Measurements from ENCODE around the gene CCDC34.

Gene CCDC34

GRCh38 chr11:27305751-27306150, 57.3 kb downstream of the CCDC34 start:
- Mint-ChIP-seq H3K27ac (no peak overlapping the region), H3K4me3 (no peak overlapping the region), H3K36me3 (ENCODE audit: low read depth) (no peaks in the 10 kb centered on the region), H3K27me3 (ENCODE audit: low read depth) (no peaks in the 10 kb centered on the region), H3K4me1 (ENCODE audit: low read depth) (no peaks in the 10 kb centered on the region), H3K9me3 (no peaks in the 10 kb centered on the region)

- Mint-ChIP-seq H3K27me3 (ENCODE audit: low read depth) (no peaks in the 10 kb centered on the region), H3K9me3 (no peaks in the 10 kb centered on the region), H3K27ac (no peak overlapping the region), H3K36me3 (ENCODE audit: low read depth) (no peaks in the 10 kb centered on the region), H3K4me3 (no peak overlapping the region), H3K4me1 (ENCODE audit: low read depth) (no peaks in the 10 kb centered on the region)
These were observed 58.5 kb downstream of the CCDC34 start for GRCh38 chr11:27304514-27304913.

GRCh38 chr11:27303903-27304302, 59.1 kb downstream of the CCDC34 start:
- Mint-ChIP-seq H3K27me3 (ENCODE audit: low read depth) (no peaks in the 10 kb centered on the region), H3K9me3 (no peaks in the 10 kb centered on the region), H3K36me3 (ENCODE audit: low read depth) (no peaks in the 10 kb centered on the region), H3K4me3 (no peak overlapping the region), H3K27ac (no peak overlapping the region), H3K4me1 (ENCODE audit: low read depth) (no peaks in the 10 kb centered on the region)

- Mint-ChIP-seq H3K36me3 (ENCODE audit: low read depth) (no peaks in the 10 kb centered on the region), H3K27me3 (ENCODE audit: low read depth) (peaks cover 3% of the 10 kb centered on the region), H3K27ac (no peak overlapping the region), H3K4me3 (no peak overlapping the region), H3K9me3 (no peaks in the 10 kb centered on the region), H3K4me1 (ENCODE audit: low read depth) (no peaks in the 10 kb centered on the region)
These were observed 62.0 kb downstream of the CCDC34 start for GRCh38 chr11:27300974-27301373.

- H3K4me3 Mint-ChIP-seq, result no peak overlapping the region
- no peaks in the 10 kb centered on the region for H3K4me1 Mint-ChIP-seq (ENCODE audit: low read depth)
- H3K27me3 Mint-ChIP-seq (ENCODE audit: low read depth), result peaks cover 3% of the 10 kb centered on the region
- H3K36me3 Mint-ChIP-seq (ENCODE audit: low read depth), result no peaks in the 10 kb centered on the region
- no peak overlapping the region for H3K27ac Mint-ChIP-seq
- peaks cover 3% of the 10 kb centered on the region for H3K9me3 Mint-ChIP-seq
These were observed 65.4 kb downstream of the CCDC34 start for GRCh38 chr11:27297616-27298015.

GRCh38 chr11:27296497-27296896, 66.5 kb downstream of the CCDC34 start:
- H3K4me3 Mint-ChIP-seq, result no peak overlapping the region
- no peaks in the 10 kb centered on the region for H3K4me1 Mint-ChIP-seq (ENCODE audit: low read depth)
- no peak overlapping the region for H3K27ac Mint-ChIP-seq
- H3K36me3 Mint-ChIP-seq (ENCODE audit: low read depth), result no peaks in the 10 kb centered on the region
- H3K27me3 Mint-ChIP-seq (ENCODE audit: low read depth), result peaks cover 3% of the 10 kb centered on the region
- peaks cover 8% of the 10 kb centered on the region for H3K9me3 Mint-ChIP-seq

GRCh38 chr11:27295928-27296327, 67.1 kb downstream of the CCDC34 start:
- Mint-ChIP-seq H3K9me3 (peaks cover 14% of the 10 kb centered on the region), H3K27me3 (ENCODE audit: low read depth) (peaks cover 3% of the 10 kb centered on the region), H3K4me3 (no peak overlapping the region), H3K4me1 (ENCODE audit: low read depth) (no peaks in the 10 kb centered on the region), H3K36me3 (ENCODE audit: low read depth) (no peaks in the 10 kb centered on the region), H3K27ac (no peak overlapping the region)

GRCh38 chr11:27294654-27295053, 68.4 kb downstream of the CCDC34 start:
- Mint-ChIP-seq H3K4me1 (ENCODE audit: low read depth) (no peaks in the 10 kb centered on the region), H3K4me3 (no peak overlapping the region), H3K9me3 (peaks cover 22% of the 10 kb centered on the region), H3K27ac (no peak overlapping the region), H3K36me3 (ENCODE audit: low read depth) (no peaks in the 10 kb centered on the region), H3K27me3 (ENCODE audit: low read depth) (peaks cover 3% of the 10 kb centered on the region)

- H3K9me3 Mint-ChIP-seq, result peaks cover 24% of the 10 kb centered on the region
- no peaks in the 10 kb centered on the region for H3K4me1 Mint-ChIP-seq (ENCODE audit: low read depth)
- no peaks in the 10 kb centered on the region for H3K36me3 Mint-ChIP-seq (ENCODE audit: low read depth)
- no peak overlapping the region for H3K27ac Mint-ChIP-seq
- H3K4me3 Mint-ChIP-seq, result no peak overlapping the region
- H3K27me3 Mint-ChIP-seq (ENCODE audit: low read depth), result peaks cover 3% of the 10 kb centered on the region
These were observed 69.2 kb downstream of the CCDC34 start for GRCh38 chr11:27293515-27294417.

GRCh38 chr11:27292637-27293010, 70.4 kb downstream of the CCDC34 start:
- Mint-ChIP-seq H3K4me1 (ENCODE audit: low read depth) (no peaks in the 10 kb centered on the region), H3K27ac (no peak overlapping the region), H3K9me3 (peaks cover 24% of the 10 kb centered on the region), H3K36me3 (ENCODE audit: low read depth) (no peaks in the 10 kb centered on the region), H3K4me3 (no peak overlapping the region), H3K27me3 (ENCODE audit: low read depth) (peaks cover 3% of the 10 kb centered on the region)

- H3K4me3 Mint-ChIP-seq, result no peak overlapping the region
- no peak overlapping the region for H3K27ac Mint-ChIP-seq
- no peaks in the 10 kb centered on the region for H3K36me3 Mint-ChIP-seq (ENCODE audit: low read depth)
- H3K9me3 Mint-ChIP-seq, result peaks cover 24% of the 10 kb centered on the region
- H3K27me3 Mint-ChIP-seq (ENCODE audit: low read depth), result no peaks in the 10 kb centered on the region
- no peaks in the 10 kb centered on the region for H3K4me1 Mint-ChIP-seq (ENCODE audit: low read depth)
These were observed 70.9 kb downstream of the CCDC34 start for GRCh38 chr11:27291954-27292636.

- H3K27me3 Mint-ChIP-seq (ENCODE audit: low read depth), result no peaks in the 10 kb centered on the region
- no peaks in the 10 kb centered on the region for H3K36me3 Mint-ChIP-seq (ENCODE audit: low read depth)
- no peak overlapping the region for H3K27ac Mint-ChIP-seq
- H3K4me1 Mint-ChIP-seq (ENCODE audit: low read depth), result no peaks in the 10 kb centered on the region
- peaks cover 24% of the 10 kb centered on the region for H3K9me3 Mint-ChIP-seq
- no peak overlapping the region for H3K4me3 Mint-ChIP-seq
These were observed 71.6 kb downstream of the CCDC34 start for GRCh38 chr11:27291302-27291889.

GRCh38 chr11:27290261-27291050, 72.6 kb downstream of the CCDC34 start:
- Mint-ChIP-seq H3K9me3 (peaks cover 24% of the 10 kb centered on the region), H3K27me3 (ENCODE audit: low read depth) (no peaks in the 10 kb centered on the region), H3K4me1 (ENCODE audit: low read depth) (no peaks in the 10 kb centered on the region), H3K27ac (no peak overlapping the region), H3K36me3 (ENCODE audit: low read depth) (no peaks in the 10 kb centered on the region), H3K4me3 (no peak overlapping the region)

Data from T-helper 1 cell treated with Interleukin-12 subunit alpha and Interleukin-12 subunit beta and Interleukin-4 antibody, amounts not matched to agents 30 μg/mL and 1 μg/mL, for 36 hours (primary cell).